Measurements from ENCODE around the gene RUNDC3A.

DNA sequence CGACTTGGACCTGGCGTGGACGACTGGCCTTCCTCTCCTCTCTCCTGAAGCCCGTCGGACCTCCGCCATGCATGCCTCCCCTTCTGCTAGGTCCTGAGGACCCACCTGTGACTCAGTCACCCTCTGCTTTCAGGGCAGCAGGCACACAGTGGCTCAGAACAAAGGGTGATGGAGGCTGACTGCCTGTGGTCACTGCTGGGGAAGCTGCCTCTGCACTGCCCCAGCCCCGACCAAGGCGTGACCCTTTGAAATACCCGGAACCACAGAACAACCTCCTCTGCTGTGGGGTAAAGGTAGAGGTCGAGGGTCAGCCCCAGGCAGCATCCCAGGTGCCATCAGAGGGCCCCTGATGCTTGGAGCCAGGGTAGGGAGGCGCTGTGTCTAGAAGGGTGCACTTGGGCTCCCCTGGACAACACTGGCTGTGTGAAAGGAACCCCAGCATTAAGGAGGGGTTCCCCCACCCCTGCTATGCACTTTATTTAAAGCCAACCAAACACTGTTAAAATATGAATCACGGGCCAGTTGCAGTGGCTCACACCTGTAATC lies 27.9 kb upstream of the RUNDC3A start:
- TF ChIP-seq, protein P1, sequence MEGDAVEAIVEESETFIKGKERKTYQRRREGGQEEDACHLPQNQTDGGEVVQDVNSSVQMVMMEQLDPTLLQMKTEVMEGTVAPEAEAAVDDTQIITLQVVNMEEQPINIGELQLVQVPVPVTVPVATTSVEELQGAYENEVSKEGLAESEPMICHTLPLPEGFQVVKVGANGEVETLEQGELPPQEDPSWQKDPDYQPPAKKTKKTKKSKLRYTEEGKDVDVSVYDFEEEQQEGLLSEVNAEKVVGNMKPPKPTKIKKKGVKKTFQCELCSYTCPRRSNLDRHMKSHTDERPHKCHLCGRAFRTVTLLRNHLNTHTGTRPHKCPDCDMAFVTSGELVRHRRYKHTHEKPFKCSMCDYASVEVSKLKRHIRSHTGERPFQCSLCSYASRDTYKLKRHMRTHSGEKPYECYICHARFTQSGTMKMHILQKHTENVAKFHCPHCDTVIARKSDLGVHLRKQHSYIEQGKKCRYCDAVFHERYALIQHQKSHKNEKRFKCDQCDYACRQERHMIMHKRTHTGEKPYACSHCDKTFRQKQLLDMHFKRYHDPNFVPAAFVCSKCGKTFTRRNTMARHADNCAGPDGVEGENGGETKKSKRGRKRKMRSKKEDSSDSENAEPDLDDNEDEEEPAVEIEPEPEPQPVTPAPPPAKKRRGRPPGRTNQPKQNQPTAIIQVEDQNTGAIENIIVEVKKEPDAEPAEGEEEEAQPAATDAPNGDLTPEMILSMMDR (IDR thresholded peaks at IDR 0.05; ENCODE audit: insufficient read depth, low read length, poor library complexity, severe bottlenecking), result no peak
- no peak for TF ChIP-seq EZH2phosphoT487 (conservative IDR thresholded peaks at IDR 0.05; ENCODE audit: low read length)

Data from SU-DHL-6 (cell line).